Endothelial cell of umbilical vein (primary cell): ENCODE data around the gene SLC27A2.

Experiments
- CTCF ChIP-seq, 2 donors: IDR thresholded peaks; 1 replicate in 1 of 2; 2 replicates in 1 of 2; pipeline ENCODE4 v1.5.1; 2011; ENCODE audit warnings: low read length in 2 of 2, mild to moderate bottlenecking in 2 of 2, moderate library complexity in 2 of 2, control low read depth in 1 of 2, inconsistent platforms in 1 of 2, low read depth in 1 of 2; ENCODE audit not compliant: insufficient read depth in 1 of 2; ENCODE audit errors: extremely low read depth in 1 of 2
- EZH2 ChIP-seq: IDR thresholded peaks from 2 replicates; pipeline ENCODE4 v1.6.1; 2012; ENCODE audit warnings: borderline replicate concordance, low read depth, mild to moderate bottlenecking, moderate library complexity, low read length, inconsistent platforms; ENCODE audit not compliant: severe bottlenecking
- GATA2 ChIP-seq: IDR thresholded peaks from 2 replicates; pipeline ENCODE4 v1.7.0; 2011; ENCODE audit warnings: low read depth, mild to moderate bottlenecking, moderate library complexity, mixed read lengths, low read length; ENCODE audit not compliant: insufficient read length, insufficient read depth
- JUN ChIP-seq: IDR thresholded peaks from 2 replicates; pipeline ENCODE4 v1.6.1; 2011; ENCODE audit warnings: borderline replicate concordance, low read depth; ENCODE audit not compliant: insufficient read length, insufficient read depth
- MAX ChIP-seq: IDR thresholded peaks from 2 replicates; pipeline ENCODE4 v1.6.1; 2011; ENCODE audit not compliant: insufficient read depth, insufficient read length
- MYC ChIP-seq: IDR thresholded peaks from one replicate; pipeline ENCODE4 v1.6.1; 2011; ENCODE audit warnings: mild to moderate bottlenecking, low read depth, low read length
- POLR2A ChIP-seq: IDR thresholded peaks from 2 replicates; pipeline ENCODE4 v1.6.1; 2012; ENCODE audit warnings: low read depth, mild to moderate bottlenecking, control low read depth, low read length
- POLR2AphosphoS5 ChIP-seq: IDR thresholded peaks from 2 replicates; pipeline ENCODE4 v1.6.1; 2012; ENCODE audit warnings: low read depth, mild to moderate bottlenecking, control low read depth, low read length, moderate library complexity; ENCODE audit not compliant: insufficient read depth

- TF ChIP-seq CTCF (IDR thresholded peaks at IDR 0.05; ENCODE audit: extremely low read depth in 1 of 2, insufficient read depth in 1 of 2, low read depth in 1 of 2, low read length in 2 of 2), result no peak
- no peak for TF ChIP-seq MYC
- TF ChIP-seq GATA2, result no peak
- no peak for TF ChIP-seq POLR2AphosphoS5
- no peak for TF ChIP-seq POLR2A
- TF ChIP-seq JUN, result no peak
- no peak for TF ChIP-seq EZH2
- no peak for TF ChIP-seq MAX
Measured at GRCh38 chr15:50250760-50251394, 68.9 kb downstream of the SLC27A2 start.
